Esophagus squamous epithelium (tissue), 4 donors: ENCODE measurements around the gene FANCL.

Experiments used
- POLR2A ChIP-seq, 4 donors: fragments of 450-650 bp; IDR thresholded peaks; one replicate each; pipeline ENCODE4 v1.6.1; 2017; ENCODE audit warnings: antibody characterized with exemption in 4 of 4, mild to moderate bottlenecking in 4 of 4, moderate library complexity in 3 of 4
- TF ChIP-seq, protein P1 (sequence below), 6 experiments: fragments of 450-650 bp in 4 of 6; fragments of 200-600 bp in 2 of 6; sonication (generic) in 2 of 6; IDR thresholded peaks; one replicate each; pipeline ENCODE4 v1.5.1; 2016 to 2019; ENCODE audit warnings: antibody characterized with exemption in 6 of 6, mild to moderate bottlenecking in 4 of 6, moderate library complexity in 4 of 6

DNA sequence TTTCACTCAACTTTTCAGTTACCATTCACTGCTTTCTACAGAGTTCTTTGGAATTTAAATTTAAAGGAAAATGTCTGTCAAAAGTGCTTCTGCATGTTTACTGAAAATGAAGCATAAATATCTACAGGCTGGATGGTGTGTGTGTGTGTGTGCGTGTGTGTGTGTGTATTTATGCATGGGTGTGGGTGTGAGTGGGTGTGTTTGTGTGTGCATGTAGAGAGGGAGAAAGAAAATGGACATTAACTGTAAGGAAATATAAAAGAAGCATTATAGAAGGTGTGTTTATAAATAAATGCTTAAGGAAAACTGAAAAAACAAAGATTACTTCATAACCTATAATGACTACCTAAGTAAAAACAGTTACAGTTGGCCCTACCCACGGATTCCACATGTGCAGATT, 43.2 kb downstream of the FANCL start:
- TF ChIP-seq, protein P1, sequence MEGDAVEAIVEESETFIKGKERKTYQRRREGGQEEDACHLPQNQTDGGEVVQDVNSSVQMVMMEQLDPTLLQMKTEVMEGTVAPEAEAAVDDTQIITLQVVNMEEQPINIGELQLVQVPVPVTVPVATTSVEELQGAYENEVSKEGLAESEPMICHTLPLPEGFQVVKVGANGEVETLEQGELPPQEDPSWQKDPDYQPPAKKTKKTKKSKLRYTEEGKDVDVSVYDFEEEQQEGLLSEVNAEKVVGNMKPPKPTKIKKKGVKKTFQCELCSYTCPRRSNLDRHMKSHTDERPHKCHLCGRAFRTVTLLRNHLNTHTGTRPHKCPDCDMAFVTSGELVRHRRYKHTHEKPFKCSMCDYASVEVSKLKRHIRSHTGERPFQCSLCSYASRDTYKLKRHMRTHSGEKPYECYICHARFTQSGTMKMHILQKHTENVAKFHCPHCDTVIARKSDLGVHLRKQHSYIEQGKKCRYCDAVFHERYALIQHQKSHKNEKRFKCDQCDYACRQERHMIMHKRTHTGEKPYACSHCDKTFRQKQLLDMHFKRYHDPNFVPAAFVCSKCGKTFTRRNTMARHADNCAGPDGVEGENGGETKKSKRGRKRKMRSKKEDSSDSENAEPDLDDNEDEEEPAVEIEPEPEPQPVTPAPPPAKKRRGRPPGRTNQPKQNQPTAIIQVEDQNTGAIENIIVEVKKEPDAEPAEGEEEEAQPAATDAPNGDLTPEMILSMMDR (IDR thresholded peaks at IDR 0.05) = no peak
- no peak for TF ChIP-seq POLR2A (IDR thresholded peaks at IDR 0.05)
